Astrocyte (in vitro differentiated cells and primary cell): ENCODE measurements around the gene PPP1R2. TPM values are rescaled to one million over a fixed set of nuclear protein-coding genes. Genes with fewer than 3 reads are reported as not detected.
"Not testable (repeated sequence)": the region's sequence is repeated elsewhere in the genome, so short reads cannot be mapped to it uniquely, and the experiment has no call there.

ENCODE experiments used
- DNase-seq: peaks from one replicate; pipeline ENCODE4 v3.0.0-alpha.2; 2010; ENCODE audit warnings: low read depth
- FAIRE-seq: peaks from 2 replicates; lab custom pipeline; 2011; peaks lifted over from hg19 to GRCh38; lab: Jason Lieb, UNC
- H2AFZ ChIP-seq: 2 replicates; pipeline ENCODE4 v1.6.0; 2012; ENCODE audit warnings: low read depth, low read length, inconsistent platforms
- H3K27ac ChIP-seq: 2 replicates; pipeline ENCODE4 v1.5.1; 2011; ENCODE audit warnings: low read depth, low read length, inconsistent platforms
- H3K27me3 ChIP-seq: 2 replicates; pipeline ENCODE4 v1.6.0; 2011; ENCODE audit warnings: low read length, inconsistent platforms; ENCODE audit not compliant: insufficient read depth
- H3K36me3 ChIP-seq: 2 replicates; pipeline ENCODE4 v1.5.1; 2011; ENCODE audit warnings: low read length, inconsistent platforms; ENCODE audit not compliant: insufficient read depth
- H3K4me1 ChIP-seq: 2 replicates; pipeline ENCODE4 v1.5.1; 2011; ENCODE audit warnings: low read length, inconsistent platforms; ENCODE audit not compliant: insufficient read depth
- H3K4me2 ChIP-seq: 2 replicates; pipeline ENCODE4 v1.6.0; 2012; ENCODE audit warnings: low read length, inconsistent platforms
- H3K4me3 ChIP-seq: 2 replicates; pipeline ENCODE4 v1.5.1; 2011; ENCODE audit warnings: low read depth, mild to moderate bottlenecking, low read length, inconsistent platforms; ENCODE audit not compliant: insufficient read depth
- H3K79me2 ChIP-seq: 2 replicates; pipeline ENCODE4 v1.6.0; 2012; ENCODE audit warnings: mild to moderate bottlenecking, low read length, inconsistent platforms; ENCODE audit not compliant: insufficient read depth
- H3K9ac ChIP-seq: 2 replicates; pipeline ENCODE4 v1.6.0; 2012; ENCODE audit warnings: mild to moderate bottlenecking, low read length, inconsistent platforms
- H3K9me3 ChIP-seq: 2 replicates; pipeline ENCODE4 v1.5.1; 2012; ENCODE audit warnings: low read depth, mild to moderate bottlenecking, low read length, inconsistent platforms; ENCODE audit not compliant: insufficient read depth
- H4K20me1 ChIP-seq: 2 replicates; pipeline ENCODE4 v1.6.0; 2012; ENCODE audit warnings: low read length, inconsistent platforms; ENCODE audit not compliant: insufficient read depth
- H3K27ac Mint-ChIP-seq: one replicate; pipeline ENCODE4 v1.8.0; 2021; ENCODE audit warnings: mild to moderate bottlenecking, mixed read lengths; ENCODE audit not compliant: unreplicated experiment
- H3K27me3 Mint-ChIP-seq: one replicate; pipeline ENCODE4 v1.8.0; 2021; ENCODE audit warnings: low read depth, mixed read lengths; ENCODE audit not compliant: unreplicated experiment
- H3K36me3 Mint-ChIP-seq: one replicate; pipeline ENCODE4 v1.8.0; 2021; ENCODE audit warnings: low read depth, mixed read lengths; ENCODE audit not compliant: unreplicated experiment
- H3K4me1 Mint-ChIP-seq: one replicate; pipeline ENCODE4 v1.8.0; 2021; ENCODE audit warnings: low read depth, mixed read lengths; ENCODE audit not compliant: unreplicated experiment
- H3K4me3 Mint-ChIP-seq: one replicate; pipeline ENCODE4 v1.8.0; 2021; ENCODE audit warnings: mild to moderate bottlenecking, moderate library complexity, mixed read lengths; ENCODE audit not compliant: unreplicated experiment
- H3K9me3 Mint-ChIP-seq: one replicate; pipeline ENCODE4 v1.8.0; 2021; ENCODE audit warnings: mild to moderate bottlenecking, mixed read lengths; ENCODE audit not compliant: unreplicated experiment
- EZH2 ChIP-seq: IDR thresholded peaks from 2 replicates; pipeline ENCODE4 v1.6.1; 2012; ENCODE audit warnings: mild to moderate bottlenecking, low read length, inconsistent platforms; ENCODE audit not compliant: insufficient read depth
- total RNA-seq: library from RNA; stranded (reverse); gene quantifications from 2 replicates; pipeline ENCODE4 v1.2.1, GENCODE V29; 2021
- TF ChIP-seq, protein P1 (sequence below): IDR thresholded peaks from 2 replicates; pipeline ENCODE4 v1.5.1; 2011; ENCODE audit warnings: low read depth, mild to moderate bottlenecking, inconsistent platforms, low read length, moderate library complexity; ENCODE audit not compliant: insufficient read depth

Gene PPP1R2
- total RNA-seq, 1 donor from 2014 or later, result 34.5 TPM

DNA sequence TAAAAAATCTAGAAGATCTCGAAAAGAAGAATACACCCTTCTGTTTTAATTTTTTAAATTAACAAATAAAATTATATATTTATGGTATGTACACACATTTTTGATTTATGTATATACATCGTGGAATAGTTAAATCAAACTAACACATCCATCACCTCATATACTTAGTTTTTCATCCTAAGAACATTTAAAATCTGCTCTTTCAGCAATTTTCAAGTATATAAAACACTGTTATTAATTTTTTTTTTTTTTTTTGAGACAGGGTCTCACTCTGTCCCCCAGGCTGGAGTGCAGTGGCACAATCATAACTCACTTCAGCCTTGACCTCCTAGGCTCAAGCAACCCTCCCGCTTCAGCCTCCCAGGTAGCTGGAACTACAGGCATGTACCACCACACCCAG lies 67.5 kb downstream of the PPP1R2 start:
- TF ChIP-seq, protein P1, sequence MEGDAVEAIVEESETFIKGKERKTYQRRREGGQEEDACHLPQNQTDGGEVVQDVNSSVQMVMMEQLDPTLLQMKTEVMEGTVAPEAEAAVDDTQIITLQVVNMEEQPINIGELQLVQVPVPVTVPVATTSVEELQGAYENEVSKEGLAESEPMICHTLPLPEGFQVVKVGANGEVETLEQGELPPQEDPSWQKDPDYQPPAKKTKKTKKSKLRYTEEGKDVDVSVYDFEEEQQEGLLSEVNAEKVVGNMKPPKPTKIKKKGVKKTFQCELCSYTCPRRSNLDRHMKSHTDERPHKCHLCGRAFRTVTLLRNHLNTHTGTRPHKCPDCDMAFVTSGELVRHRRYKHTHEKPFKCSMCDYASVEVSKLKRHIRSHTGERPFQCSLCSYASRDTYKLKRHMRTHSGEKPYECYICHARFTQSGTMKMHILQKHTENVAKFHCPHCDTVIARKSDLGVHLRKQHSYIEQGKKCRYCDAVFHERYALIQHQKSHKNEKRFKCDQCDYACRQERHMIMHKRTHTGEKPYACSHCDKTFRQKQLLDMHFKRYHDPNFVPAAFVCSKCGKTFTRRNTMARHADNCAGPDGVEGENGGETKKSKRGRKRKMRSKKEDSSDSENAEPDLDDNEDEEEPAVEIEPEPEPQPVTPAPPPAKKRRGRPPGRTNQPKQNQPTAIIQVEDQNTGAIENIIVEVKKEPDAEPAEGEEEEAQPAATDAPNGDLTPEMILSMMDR, result no peak
- no peak for TF ChIP-seq EZH2
- DNase-seq, result no peak
- Histone ChIP-seq H3K4me3 (no peak overlapping the region), H3K27ac (no peak overlapping the region), H3K4me2 (no peak overlapping the region), H3K4me1 (no peaks in the 10 kb centered on the region), H3K79me2 (no peaks in the 10 kb centered on the region), H3K36me3 (no peaks in the 10 kb centered on the region), H3K27me3 (peaks cover 9% of the 10 kb centered on the region), H2AFZ (no peak overlapping the region), H3K9me3 (no peaks in the 10 kb centered on the region), H4K20me1 (no peaks in the 10 kb centered on the region), H3K9ac (no peak overlapping the region)
- Mint-ChIP-seq H3K27ac (no peak overlapping the region), H3K4me3 (no peak overlapping the region), H3K4me1 (no peaks in the 10 kb centered on the region), H3K36me3 (no peaks in the 10 kb centered on the region), H3K9me3 (no peaks in the 10 kb centered on the region), H3K27me3 (peaks cover 13% of the 10 kb centered on the region)
- no peak for FAIRE-seq

DNA sequence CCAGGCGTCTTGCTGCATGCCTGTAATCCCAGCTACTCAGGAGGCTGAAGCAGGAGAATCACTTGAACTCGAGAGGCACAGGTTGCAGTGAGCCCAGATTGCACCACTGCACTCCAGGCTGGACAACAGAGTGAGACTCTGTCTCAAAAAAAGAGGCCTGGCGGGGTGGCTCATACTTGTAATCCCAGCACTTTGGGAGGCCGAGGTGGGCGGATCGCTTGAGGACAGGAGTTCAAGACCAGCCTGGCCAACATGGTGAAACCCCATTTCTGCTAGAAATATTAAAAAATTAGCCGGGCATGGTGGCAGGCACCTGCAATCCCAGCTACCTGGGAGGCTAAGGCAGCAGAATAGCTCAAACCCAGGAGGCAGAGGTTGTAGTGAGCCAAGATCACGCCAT lies 68.0 kb downstream of the PPP1R2 start:
- not testable (repeated sequence) for H3K4me3 ChIP-seq, H3K9ac ChIP-seq, H3K4me1 ChIP-seq, FAIRE-seq, DNase-seq, H3K9me3 Mint-ChIP-seq, H4K20me1 ChIP-seq, H3K27me3 ChIP-seq, H3K27ac ChIP-seq, H3K4me3 Mint-ChIP-seq, H2AFZ ChIP-seq, H3K4me2 ChIP-seq, H3K9me3 ChIP-seq, H3K36me3 ChIP-seq, H3K79me2 ChIP-seq, H3K27ac Mint-ChIP-seq, H3K36me3 Mint-ChIP-seq, H3K4me1 Mint-ChIP-seq
- peaks cover 13% of the 10 kb centered on the region for H3K27me3 Mint-ChIP-seq

DNA sequence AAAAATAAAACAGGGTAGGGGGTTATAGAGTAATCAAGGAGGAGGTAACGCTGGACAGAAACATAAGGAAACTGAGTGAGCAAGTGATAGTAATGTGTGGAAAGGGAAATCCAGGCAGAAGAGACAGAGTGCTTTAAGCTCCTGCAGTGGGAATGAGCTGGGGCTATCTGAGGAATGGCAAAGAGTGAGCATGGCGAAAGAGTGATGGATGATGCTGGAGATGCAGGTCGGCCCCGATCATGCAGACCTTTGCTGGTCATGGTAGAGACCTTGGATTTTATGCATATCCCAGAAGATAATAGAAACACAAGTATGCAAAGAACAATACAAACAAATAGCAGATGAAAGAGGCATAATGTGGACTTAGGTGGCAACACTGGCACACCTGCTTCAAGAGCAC lies 74.3 kb downstream of the PPP1R2 start:
- Histone ChIP-seq H3K9me3 (peaks cover 4% of the 10 kb centered on the region), H2AFZ (no peak overlapping the region), H3K36me3 (no peaks in the 10 kb centered on the region), H4K20me1 (no peaks in the 10 kb centered on the region), H3K4me3 (no peak overlapping the region), H3K4me2 (no peak overlapping the region), H3K27ac (no peak overlapping the region), H3K4me1 (peaks cover 6% of the 10 kb centered on the region), H3K9ac (no peak overlapping the region), H3K27me3 (no peaks in the 10 kb centered on the region), H3K79me2 (no peaks in the 10 kb centered on the region)
- FAIRE-seq, result no peak
- Mint-ChIP-seq H3K27ac (no peak overlapping the region), H3K9me3 (peaks cover 2% of the 10 kb centered on the region), H3K27me3 (no peaks in the 10 kb centered on the region), H3K4me1 (peaks cover 18% of the 10 kb centered on the region), H3K36me3 (no peaks in the 10 kb centered on the region), H3K4me3 (no peak overlapping the region)
- no peak for DNase-seq
- TF ChIP-seq EZH2, result no peak
- TF ChIP-seq, protein P1, result no peak
